ENCODE data around the gene UGT1A3. TPM values are rescaled to one million over a fixed set of nuclear protein-coding genes. Genes with fewer than 3 reads are reported as not detected.

UGT1A3 gene
- total RNA-seq, 1 experiment from 2014 or later, result not detected

DNA sequence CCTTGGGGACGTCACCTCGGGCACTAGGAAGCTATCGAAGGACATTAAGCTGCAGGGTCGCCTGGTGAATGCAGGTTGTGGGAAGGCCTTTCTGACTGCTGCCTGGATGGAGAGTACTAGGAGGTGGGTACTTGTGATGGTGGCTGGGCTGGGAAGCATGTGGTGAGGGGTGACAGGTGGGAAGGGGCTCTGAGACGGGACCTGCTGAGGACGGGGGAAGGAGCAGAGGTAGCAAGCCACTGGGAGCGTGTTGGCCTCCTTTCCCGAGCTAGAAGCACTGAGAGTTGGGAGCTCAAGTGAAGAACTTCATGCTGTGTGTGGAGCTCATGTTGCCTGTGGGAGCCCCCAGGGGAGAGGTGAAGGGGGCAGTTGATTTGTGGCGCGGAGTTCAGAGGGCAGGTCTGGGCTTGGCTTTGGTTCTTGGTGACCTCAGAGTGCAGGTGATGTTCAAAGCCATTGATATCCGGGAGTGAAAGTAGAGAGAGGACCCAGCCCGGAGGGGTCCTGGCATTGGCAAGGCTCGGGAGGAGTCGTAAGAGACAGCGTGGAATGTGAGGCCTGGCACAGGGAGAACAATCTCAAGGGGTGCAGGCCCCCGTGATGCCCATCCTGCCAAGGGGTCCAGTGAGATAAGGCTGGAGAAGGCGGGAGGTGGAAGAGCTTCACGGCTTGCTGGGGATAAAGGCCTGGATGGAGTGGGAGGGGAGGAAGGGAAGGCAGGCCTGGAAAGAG, 62.5 kb downstream of the UGT1A3 start:
- Histone ChIP-seq H3K27me3 (ENCODE audit: control insufficient read depth, insufficient read depth, low read length) (no peaks in the 10 kb centered on the region), H3K36me3 (replicated peaks; ENCODE audit: control insufficient read depth, insufficient read depth, low read length) (no peaks in the 10 kb centered on the region), H3K4me3 (ENCODE audit: insufficient read depth, low read depth, low read length) (no peak overlapping the region)
- peak; percentile 5 for DNase-seq

DNA sequence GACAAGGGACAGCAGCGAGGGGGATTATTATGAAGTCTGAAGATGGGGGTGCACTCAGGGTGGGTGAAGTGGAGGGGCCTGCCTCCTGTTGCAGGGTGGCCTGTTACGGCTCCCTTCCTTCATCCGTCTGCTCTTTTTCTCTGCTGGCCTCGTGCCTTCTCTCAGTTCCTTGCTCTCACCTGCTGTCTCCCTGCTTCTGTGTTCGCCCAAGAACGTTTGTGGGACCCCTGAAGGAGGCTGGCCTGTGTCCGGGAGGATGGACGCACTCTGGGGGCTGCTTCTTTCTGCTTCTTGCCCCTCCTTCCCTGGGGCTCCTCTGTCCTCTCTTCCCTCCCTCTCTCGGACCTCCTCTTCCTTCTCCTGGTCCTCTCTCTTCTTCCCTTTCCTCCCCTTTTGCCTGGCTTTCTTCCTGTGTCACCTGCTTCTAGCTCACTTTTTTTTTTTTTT, 63.1 kb downstream of the UGT1A3 start:
- peak; percentile 16 for DNase-seq
- Histone ChIP-seq H3K36me3 (replicated peaks; ENCODE audit: control insufficient read depth, insufficient read depth, low read length) (no peaks in the 10 kb centered on the region), H3K27me3 (ENCODE audit: control insufficient read depth, insufficient read depth, low read length) (no peaks in the 10 kb centered on the region), H3K4me3 (ENCODE audit: insufficient read depth, low read depth, low read length) (no peak overlapping the region)

DNA sequence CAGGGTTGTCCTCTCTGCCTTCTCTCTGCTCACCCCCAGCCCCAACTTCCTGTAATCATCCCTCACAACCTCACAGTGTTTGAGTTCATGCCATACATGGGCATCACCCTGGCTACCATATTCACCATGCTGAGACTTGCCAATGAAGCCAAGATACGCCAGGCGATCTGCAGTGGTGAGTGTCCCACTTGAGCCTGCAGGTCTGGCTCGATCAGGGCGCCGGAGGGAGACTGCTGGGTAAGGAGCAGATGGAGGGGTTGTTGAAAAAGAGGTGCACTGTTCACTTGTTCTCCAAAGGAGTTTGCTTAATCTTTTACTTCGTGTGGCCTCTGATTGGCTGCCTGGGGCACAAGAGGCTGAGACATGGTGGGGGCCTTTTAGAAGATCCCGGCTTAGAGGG, 63.9 kb downstream of the UGT1A3 start:
- no peaks in the 10 kb centered on the region for H3K36me3 ChIP-seq (replicated peaks; ENCODE audit: control insufficient read depth, insufficient read depth, low read length)
- no peaks in the 10 kb centered on the region for H3K27me3 ChIP-seq (ENCODE audit: control insufficient read depth, insufficient read depth, low read length)
- no peak overlapping the region for H3K4me3 ChIP-seq (ENCODE audit: insufficient read depth, low read depth, low read length)
- no peak for DNase-seq

DNA sequence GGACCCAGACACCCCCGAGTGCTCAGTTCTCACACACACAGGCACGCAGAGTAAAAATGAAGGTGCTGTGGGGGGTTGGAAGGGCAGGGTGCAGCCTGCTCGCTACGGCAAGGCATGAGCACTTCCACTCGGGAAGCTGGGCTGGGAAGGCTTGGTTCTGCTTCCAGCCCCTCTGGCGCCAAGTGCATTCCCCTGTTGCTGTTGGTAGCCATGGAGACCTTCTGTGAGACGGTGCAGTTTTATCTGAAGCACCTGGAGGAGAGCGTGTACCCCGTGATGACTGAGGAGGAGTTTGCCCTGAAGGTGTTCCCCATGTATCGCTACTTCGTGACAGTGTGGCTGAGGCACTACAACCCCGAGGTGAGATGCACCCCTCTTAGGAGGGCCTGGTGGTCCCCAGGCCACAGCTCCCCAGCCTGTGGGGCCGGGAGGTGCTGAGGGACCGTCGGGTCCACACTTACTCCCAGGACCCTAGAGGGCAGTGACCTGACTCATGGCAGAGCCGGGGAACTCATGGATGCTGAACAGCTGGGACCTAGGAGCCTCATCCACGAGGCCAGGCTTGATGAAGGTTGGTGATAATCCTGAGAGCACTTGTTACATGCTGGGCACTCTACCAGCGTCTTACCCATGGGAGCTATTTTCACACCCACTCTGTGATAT, 64.8 kb downstream of the UGT1A3 start:
- H3K36me3 ChIP-seq (replicated peaks; ENCODE audit: control insufficient read depth, insufficient read depth, low read length), result no peaks in the 10 kb centered on the region
- peak; percentile 10 for DNase-seq
- no peaks in the 10 kb centered on the region for H3K27me3 ChIP-seq (ENCODE audit: control insufficient read depth, insufficient read depth, low read length)
- no peak overlapping the region for H3K4me3 ChIP-seq (ENCODE audit: insufficient read depth, low read depth, low read length)

DNA sequence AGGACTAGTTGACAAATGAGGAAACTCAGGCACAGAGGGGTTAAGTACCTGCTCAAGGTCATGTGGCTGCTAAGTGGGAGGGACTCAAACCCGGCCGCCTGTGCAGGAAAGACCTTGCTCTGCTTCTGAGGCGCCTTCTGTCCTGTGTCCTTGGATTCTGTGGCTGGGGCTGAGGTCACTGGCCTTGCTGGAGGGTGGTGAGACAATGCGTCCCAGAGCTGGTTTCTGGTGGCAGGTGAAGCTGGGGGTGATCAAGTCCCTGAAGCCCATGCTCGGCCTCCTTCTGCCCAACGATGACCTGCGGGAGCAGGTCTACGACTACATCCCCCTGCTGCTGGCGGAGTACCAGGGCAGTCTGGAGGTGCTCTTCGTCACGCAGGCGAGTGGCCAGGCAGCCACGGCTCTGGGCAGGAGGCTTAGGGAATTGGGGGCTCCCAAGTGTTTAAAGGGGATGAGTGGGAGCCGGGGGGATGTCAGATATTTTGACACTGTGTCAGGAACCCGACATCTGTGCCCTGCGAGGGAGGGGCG, 65.4 kb downstream of the UGT1A3 start:
- no peaks in the 10 kb centered on the region for H3K27me3 ChIP-seq (ENCODE audit: control insufficient read depth, insufficient read depth, low read length)
- H3K4me3 ChIP-seq (ENCODE audit: insufficient read depth, low read depth, low read length), result no peak overlapping the region
- H3K36me3 ChIP-seq (replicated peaks; ENCODE audit: control insufficient read depth, insufficient read depth, low read length), result no peaks in the 10 kb centered on the region
- DNase-seq, result peak; percentile 20

DNA sequence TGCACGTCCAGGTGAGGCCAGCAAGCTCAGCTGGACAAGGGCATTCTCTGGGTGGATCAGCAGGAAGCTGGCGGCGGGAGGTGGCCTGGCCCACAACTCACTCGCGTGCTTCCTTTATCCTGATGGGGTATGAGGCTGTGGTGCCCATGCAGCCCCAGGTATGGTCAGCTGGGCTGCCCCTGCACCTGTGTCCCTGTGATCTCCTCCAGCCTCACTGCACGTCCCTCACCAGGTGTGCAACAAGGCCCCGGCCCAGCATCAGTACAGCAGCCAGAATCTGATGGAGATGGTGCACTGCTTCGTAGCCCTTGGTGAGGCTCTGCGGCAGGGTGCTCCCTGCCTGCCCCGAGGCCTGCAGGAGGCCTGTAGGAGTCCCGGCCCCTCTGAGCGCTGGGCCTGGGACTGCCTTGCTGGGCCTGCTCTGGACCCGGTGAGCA, 66.9 kb downstream of the UGT1A3 start:
- Histone ChIP-seq H3K27me3 (ENCODE audit: control insufficient read depth, insufficient read depth, low read length) (no peaks in the 10 kb centered on the region), H3K36me3 (replicated peaks; ENCODE audit: control insufficient read depth, insufficient read depth, low read length) (no peaks in the 10 kb centered on the region), H3K4me3 (ENCODE audit: insufficient read depth, low read depth, low read length) (no peak overlapping the region)
- DNase-seq, result peak; percentile 19

DNA sequence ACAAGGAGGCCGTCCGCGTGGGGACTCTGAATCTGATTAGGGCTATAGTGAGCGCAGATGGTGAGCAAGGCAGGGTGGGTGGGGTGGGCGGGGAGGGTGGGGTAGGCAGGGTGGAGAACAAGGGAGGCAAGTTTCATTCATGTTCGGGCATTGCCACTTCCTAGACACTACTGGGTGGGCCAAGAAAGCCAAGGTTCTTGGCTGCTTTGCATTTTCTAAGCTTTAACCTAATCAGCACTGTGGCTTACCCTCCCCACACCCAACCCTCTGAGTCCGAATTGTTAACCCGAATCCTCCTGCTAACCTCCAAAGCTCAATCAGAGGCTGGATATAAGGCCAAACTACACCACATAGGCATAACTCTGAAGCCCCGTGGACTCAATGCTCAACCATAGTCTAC, 67.4 kb downstream of the UGT1A3 start:
- H3K27me3 ChIP-seq (ENCODE audit: control insufficient read depth, insufficient read depth, low read length), result no peaks in the 10 kb centered on the region
- DNase-seq, result peak; percentile 6
- H3K4me3 ChIP-seq (ENCODE audit: insufficient read depth, low read depth, low read length), result no peak overlapping the region
- H3K36me3 ChIP-seq (replicated peaks; ENCODE audit: control insufficient read depth, insufficient read depth, low read length), result no peaks in the 10 kb centered on the region

DNA sequence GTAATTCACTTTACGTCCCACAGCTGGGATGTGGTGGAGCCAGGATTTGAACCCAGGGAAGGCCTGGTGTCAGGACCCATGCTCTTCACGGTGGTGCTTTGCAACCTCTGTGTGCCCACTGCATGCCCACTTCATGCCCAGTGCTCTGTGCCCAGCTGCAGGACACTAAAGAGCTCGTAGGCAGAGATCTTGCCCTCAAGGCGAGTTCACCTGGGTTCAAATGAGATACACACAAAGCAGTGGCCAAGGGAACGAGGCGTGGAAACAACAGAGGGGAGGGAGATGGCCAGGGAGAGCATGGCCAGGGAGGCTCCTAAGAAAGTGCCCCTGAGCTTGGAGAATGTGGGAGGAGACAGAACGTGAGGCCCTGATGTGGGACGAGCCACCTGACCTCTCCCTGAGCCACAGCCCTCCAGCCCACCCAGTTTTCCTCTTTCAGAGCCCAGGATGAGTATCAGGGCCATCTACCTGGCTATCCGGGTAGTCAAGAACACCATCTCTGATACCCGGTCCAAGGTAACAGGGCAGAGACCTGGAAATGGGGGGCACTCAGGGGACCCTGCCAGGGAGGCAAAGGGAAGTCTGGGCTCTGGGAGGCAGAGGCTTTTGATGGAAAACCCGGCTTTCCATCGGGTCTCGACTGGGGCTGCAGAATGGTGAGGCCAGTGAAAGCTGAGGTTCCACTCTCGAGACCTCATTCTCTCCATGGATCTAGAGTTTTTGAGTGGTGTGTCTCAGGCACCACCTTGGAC, 69.7 kb downstream of the UGT1A3 start:
- Histone ChIP-seq H3K36me3 (replicated peaks; ENCODE audit: control insufficient read depth, insufficient read depth, low read length) (no peaks in the 10 kb centered on the region), H3K27me3 (ENCODE audit: control insufficient read depth, insufficient read depth, low read length) (no peaks in the 10 kb centered on the region), H3K4me3 (ENCODE audit: insufficient read depth, low read depth, low read length) (no peak overlapping the region)
- peak; percentile 9 for DNase-seq

DNA sequence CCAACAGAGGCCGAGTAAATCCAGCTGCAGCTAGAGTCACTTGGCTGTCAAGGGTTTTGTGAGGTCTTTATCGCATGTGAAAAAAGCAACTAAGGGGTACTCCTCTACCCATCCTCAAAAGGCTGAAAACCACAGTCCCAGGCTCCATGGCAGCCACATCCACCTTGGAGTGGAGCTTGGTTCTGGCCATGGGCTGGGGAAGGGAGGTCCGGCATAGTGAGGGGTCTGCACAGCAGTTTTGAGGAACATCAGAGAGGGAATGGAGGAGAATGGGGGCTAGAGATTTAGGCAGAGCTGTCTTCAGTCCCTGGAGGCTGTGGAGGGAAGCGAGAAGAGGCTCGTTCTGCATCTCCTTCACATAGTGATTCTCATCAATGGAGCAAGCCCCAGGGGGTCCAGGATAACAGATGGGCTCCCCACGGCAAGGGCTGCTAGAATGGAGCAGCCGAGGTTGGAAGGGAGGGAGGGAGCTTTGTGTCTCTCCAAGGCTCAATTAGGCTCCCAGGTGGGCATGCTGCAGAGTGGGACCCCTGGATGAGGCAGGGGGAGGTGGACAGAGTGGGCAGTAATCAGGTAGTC, 70.3 kb downstream of the UGT1A3 start:
- Histone ChIP-seq H3K27me3 (ENCODE audit: control insufficient read depth, insufficient read depth, low read length) (no peaks in the 10 kb centered on the region), H3K36me3 (replicated peaks; ENCODE audit: control insufficient read depth, insufficient read depth, low read length) (no peaks in the 10 kb centered on the region), H3K4me3 (ENCODE audit: insufficient read depth, low read depth, low read length) (no peak overlapping the region)
- DNase-seq, result peak; percentile 22

DNA sequence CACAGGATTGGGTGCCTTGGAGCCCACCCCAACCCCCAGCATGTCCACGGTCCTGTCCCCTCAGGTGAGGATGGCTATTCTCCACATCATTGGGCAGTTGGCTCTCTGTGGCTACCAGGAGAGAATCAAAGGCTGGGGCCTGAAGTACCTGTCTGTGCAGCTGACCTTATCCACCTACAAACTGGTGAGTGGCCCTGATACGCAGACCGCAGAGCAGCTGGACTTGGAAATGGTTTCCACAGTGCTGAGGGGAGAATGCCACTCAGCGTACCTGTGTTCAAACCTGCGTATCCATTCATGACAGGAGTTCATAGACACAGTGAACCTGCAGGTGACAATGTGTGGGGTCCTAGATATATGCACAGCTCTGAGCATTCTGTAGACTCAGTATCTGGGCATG, 70.9 kb downstream of the UGT1A3 start:
- Histone ChIP-seq H3K4me3 (ENCODE audit: insufficient read depth, low read depth, low read length) (no peak overlapping the region), H3K36me3 (replicated peaks; ENCODE audit: control insufficient read depth, insufficient read depth, low read length) (no peaks in the 10 kb centered on the region), H3K27me3 (ENCODE audit: control insufficient read depth, insufficient read depth, low read length) (no peaks in the 10 kb centered on the region)
- no peak for DNase-seq

DNA sequence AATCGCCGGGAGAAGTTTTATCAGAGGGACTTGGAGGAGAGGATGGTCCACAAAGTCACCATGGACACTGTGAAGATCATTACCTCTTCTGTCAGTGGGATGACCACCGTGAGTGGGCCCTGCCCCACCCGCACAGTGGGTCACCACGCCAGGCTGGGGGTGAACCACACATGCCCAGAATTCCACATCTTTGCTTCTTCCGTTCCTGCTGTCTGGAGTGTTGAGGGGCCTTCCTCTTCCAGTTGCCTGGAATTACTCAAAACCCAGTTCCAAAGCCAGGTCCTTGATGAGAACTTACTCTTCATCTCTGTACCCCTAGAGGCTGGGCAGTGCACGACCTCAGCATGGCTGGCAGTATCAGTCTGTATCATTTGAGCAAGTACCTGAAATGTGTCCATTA, 71.4 kb downstream of the UGT1A3 start:
- no peaks in the 10 kb centered on the region for H3K27me3 ChIP-seq (ENCODE audit: control insufficient read depth, insufficient read depth, low read length)
- peak; percentile 8 for DNase-seq
- no peak overlapping the region for H3K4me3 ChIP-seq (ENCODE audit: insufficient read depth, low read depth, low read length)
- H3K36me3 ChIP-seq (replicated peaks; ENCODE audit: control insufficient read depth, insufficient read depth, low read length), result no peaks in the 10 kb centered on the region

DNA sequence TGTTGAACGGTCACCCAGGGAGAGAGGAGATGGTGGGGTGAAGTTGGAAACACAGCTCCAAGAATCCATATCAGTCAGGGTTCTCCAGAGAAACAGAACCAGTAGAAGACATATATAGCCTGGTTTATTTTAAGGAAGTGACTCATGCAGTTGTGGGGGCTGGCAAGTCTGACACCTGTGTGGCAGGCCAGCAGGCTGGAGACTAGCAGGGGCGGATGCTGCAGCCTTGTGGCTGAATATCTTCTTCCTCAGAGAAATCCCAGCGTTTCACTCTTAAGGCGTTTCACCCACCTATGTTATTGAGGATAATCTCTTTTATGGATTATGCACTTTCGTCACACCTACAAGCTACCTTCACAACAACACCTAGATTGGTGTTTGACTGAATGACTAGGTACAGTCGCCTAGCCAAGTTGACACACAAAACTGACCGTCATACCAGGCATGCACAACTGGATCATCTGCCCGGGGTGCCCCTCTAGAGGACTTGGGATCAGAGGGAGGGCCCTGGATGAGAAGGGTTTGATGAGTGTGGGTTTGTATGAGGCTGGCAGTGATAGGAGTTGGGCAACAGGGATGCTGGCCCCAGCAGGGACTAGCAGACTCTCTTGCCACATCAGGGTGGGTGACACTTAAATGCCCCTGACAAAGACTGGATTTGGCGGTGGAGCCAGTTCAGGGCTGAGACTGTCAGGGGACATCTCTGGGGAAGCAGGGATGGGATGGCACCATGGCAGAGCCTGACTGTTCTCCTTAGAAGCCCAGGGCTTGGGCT, 72.7 kb downstream of the UGT1A3 start:
- no peak overlapping the region for H3K4me3 ChIP-seq (ENCODE audit: insufficient read depth, low read depth, low read length)
- no peaks in the 10 kb centered on the region for H3K27me3 ChIP-seq (ENCODE audit: control insufficient read depth, insufficient read depth, low read length)
- no peaks in the 10 kb centered on the region for H3K36me3 ChIP-seq (replicated peaks; ENCODE audit: control insufficient read depth, insufficient read depth, low read length)
- peak; percentile 8 for DNase-seq

DNA sequence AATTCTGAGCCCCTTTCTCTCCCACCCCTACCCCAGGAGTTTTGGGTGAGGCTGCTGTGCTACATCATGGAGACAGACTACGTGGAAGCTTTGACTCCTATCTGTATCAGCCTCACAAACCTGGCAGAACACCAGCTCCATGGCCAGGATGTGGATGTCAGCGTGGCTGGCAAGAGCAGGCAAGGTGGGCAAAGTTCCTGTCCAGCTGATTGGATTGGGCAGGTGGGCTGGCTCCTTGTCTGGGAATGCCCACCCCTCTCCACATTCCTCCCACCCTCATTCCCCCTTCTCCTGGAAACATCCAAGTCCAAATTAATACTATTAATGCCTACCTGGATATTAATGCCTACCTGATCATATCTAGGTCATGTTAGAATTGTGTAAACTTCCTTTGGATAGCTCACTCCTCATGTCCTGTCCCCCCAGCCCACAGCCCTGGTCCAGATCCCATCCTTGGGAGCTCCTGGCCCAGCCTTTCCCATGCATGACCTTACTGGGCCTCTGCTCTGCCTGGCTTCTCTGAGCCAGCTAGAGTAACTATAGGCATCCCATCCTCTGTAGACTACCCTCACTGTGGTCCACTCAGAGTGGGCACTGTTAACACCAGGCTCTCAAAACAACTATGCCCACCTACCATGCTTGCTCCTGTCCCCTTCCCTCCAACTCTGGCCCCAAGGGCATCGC, 73.4 kb downstream of the UGT1A3 start:
- Histone ChIP-seq H3K27me3 (ENCODE audit: control insufficient read depth, insufficient read depth, low read length) (no peaks in the 10 kb centered on the region), H3K4me3 (ENCODE audit: insufficient read depth, low read depth, low read length) (no peak overlapping the region), H3K36me3 (replicated peaks; ENCODE audit: control insufficient read depth, insufficient read depth, low read length) (no peaks in the 10 kb centered on the region)
- DNase-seq, result peak; percentile 10

Measured in H7 (cell line).